Measurements from ENCODE around the gene CPN2.

The CPN2 gene

GRCh38 chr3:194351080-194351672 is at the start of gene CPN2:
TSS of gene CPN2 (minus strand) at chr3:194351328. CDS start at chr3:194342702, 8,626 bp downstream.
- no peak for DNase-seq (ENCODE audit: low read depth, low spot score)
- no CpG with 5 or more reads among the region's 24 CpGs for WGBS (ENCODE audit: insufficient coverage, insufficient read length)
- Histone ChIP-seq H3K36me3 (ENCODE audit: control insufficient read depth, insufficient read depth, low read length) (no peaks in the 10 kb centered on the region), H3K4me3 (ENCODE audit: low read length) (no peak within 1 kb of the TSS), H3K27me3 (ENCODE audit: control insufficient read depth, insufficient read depth, low read length) (no peaks in the 10 kb centered on the region), H3K4me1 (ENCODE audit: control insufficient read depth, insufficient read depth, low read length) (no peaks in the 10 kb centered on the region; the same call in 1 of the 2 replicates), H3K27ac (ENCODE audit: low read length) (no peak within 1 kb of the TSS), H3K9me3 (ENCODE audit: control insufficient read depth, insufficient read depth, low read length) (no peaks in the 10 kb centered on the region)

GRCh38 chr3:194399874-194400411 is 48.8 kb upstream of the CPN2 start:
- Histone ChIP-seq H3K27me3 (ENCODE audit: control insufficient read depth, insufficient read depth, low read length) (peaks cover 23% of the 10 kb centered on the region), H3K4me1 (ENCODE audit: control insufficient read depth, insufficient read depth, low read length) (no peaks in the 10 kb centered on the region), H3K4me3 (ENCODE audit: low read length) (no peak overlapping the region), H3K36me3 (ENCODE audit: control insufficient read depth, insufficient read depth, low read length) (no peaks in the 10 kb centered on the region), H3K9me3 (ENCODE audit: control insufficient read depth, insufficient read depth, low read length) (no peaks in the 10 kb centered on the region), H3K27ac (ENCODE audit: low read length) (no peak overlapping the region)
- no CpG with 5 or more reads among the region's 15 CpGs for WGBS (ENCODE audit: insufficient coverage, insufficient read length)
- DNase-seq (ENCODE audit: low read depth, low spot score) = no peak

GRCh38 chr3:194399166-194399565 is 48.0 kb upstream of the CPN2 start, which contains the start of gene GP5:
TSS of gene GP5 (minus strand) at chr3:194399266. CDS start at chr3:194398282, 984 bp downstream.
- no peak for DNase-seq (ENCODE audit: low read depth, low spot score)
- no peak within 1 kb of the TSS for H3K27ac ChIP-seq (ENCODE audit: low read length)
- no CpG with 5 or more reads among the region's 2 CpGs for WGBS (ENCODE audit: insufficient coverage, insufficient read length)
- no peaks in the 10 kb centered on the region for H3K36me3 ChIP-seq (ENCODE audit: control insufficient read depth, insufficient read depth, low read length)
- no peaks in the 10 kb centered on the region for H3K9me3 ChIP-seq (ENCODE audit: control insufficient read depth, insufficient read depth, low read length)
- peak within 1 kb of the TSS; percentile 12; the same call in 1 of the 2 replicates for H3K4me3 ChIP-seq (ENCODE audit: low read length)
- H3K27me3 ChIP-seq (ENCODE audit: control insufficient read depth, insufficient read depth, low read length) = peaks cover 23% of the 10 kb centered on the region
- no peaks in the 10 kb centered on the region for H3K4me1 ChIP-seq (ENCODE audit: control insufficient read depth, insufficient read depth, low read length)

GRCh38 chr3:194397757-194398312 is 46.7 kb upstream of the CPN2 start:
- Histone ChIP-seq H3K27ac (ENCODE audit: low read length) (no peak overlapping the region), H3K4me1 (ENCODE audit: control insufficient read depth, insufficient read depth, low read length) (no peaks in the 10 kb centered on the region)
- no CpG with 5 or more reads among the region's 38 CpGs for WGBS (ENCODE audit: insufficient coverage, insufficient read length)

DNA sequence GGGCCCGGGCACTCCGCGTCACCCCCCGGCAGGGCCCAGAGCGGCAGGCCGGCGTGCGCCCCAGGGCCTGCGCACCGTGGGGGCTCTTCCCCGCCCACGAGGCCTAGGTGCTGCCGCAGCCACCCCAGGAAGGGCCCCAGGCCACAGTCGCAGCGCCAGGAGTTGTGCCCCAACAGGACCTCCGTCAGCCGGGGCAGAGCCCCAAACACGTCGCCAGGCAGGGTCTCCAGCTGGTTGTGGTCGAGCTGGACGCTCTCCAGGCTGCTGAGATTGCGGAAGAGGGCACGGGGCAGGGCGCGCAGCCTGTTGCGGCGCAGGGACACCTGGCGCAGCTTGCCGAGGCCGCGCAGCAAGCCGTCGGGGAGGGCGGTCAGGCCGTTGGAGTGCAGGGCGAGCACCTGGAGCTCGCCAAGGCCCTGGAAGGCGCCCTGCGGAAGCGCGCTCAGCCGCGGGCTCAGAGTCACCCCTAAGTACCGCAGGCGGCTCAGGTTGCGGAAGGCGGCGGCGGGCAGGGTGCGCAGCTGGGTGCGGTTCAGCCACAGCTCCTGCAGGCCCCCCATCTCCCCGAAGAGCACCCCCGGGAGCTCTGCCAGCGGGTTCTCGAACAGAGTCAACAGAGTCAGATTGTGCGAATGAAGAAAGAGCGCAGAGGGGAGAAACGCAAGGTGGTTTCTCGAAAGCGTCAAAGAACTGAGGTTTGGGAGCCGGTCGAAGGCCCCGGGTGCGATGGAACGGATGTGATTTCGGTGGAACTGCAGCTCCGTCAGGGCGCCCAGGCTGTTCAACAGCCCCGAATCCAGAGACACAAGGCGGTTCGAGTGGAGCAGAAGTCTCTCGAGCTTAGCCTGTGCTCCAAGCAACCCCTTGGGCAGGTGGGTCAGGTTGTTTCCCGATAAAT is 46.0 kb upstream of the CPN2 start:
- DNase-seq (ENCODE audit: low read depth, low spot score) = no peak
- no peak overlapping the region for H3K27ac ChIP-seq (ENCODE audit: low read length)
- H3K9me3 ChIP-seq (ENCODE audit: control insufficient read depth, insufficient read depth, low read length) = no peaks in the 10 kb centered on the region
- no peaks in the 10 kb centered on the region for H3K36me3 ChIP-seq (ENCODE audit: control insufficient read depth, insufficient read depth, low read length)
- no peaks in the 10 kb centered on the region for H3K4me1 ChIP-seq (ENCODE audit: control insufficient read depth, insufficient read depth, low read length)
- WGBS (ENCODE audit: insufficient coverage, insufficient read length) = no CpG with 5 or more reads among the region's 73 CpGs
- H3K27me3 ChIP-seq (ENCODE audit: control insufficient read depth, insufficient read depth, low read length) = peaks cover 23% of the 10 kb centered on the region
- peak overlapping the region; percentile 29; the same call in 1 of the 2 replicates for H3K4me3 ChIP-seq (ENCODE audit: low read length)

More at GRCh38 chr3:194397757-194398312, 46.7 kb upstream of the CPN2 start:
- Histone ChIP-seq H3K36me3 (ENCODE audit: control insufficient read depth, insufficient read depth, low read length) (no peaks in the 10 kb centered on the region), H3K27me3 (ENCODE audit: control insufficient read depth, insufficient read depth, low read length) (peaks cover 23% of the 10 kb centered on the region), H3K9me3 (ENCODE audit: control insufficient read depth, insufficient read depth, low read length) (no peaks in the 10 kb centered on the region), H3K4me3 (ENCODE audit: low read length) (peak overlapping the region; percentile 12; the same call in 1 of the 2 replicates)
- no peak for DNase-seq (ENCODE audit: low read depth, low spot score)

DNA sequence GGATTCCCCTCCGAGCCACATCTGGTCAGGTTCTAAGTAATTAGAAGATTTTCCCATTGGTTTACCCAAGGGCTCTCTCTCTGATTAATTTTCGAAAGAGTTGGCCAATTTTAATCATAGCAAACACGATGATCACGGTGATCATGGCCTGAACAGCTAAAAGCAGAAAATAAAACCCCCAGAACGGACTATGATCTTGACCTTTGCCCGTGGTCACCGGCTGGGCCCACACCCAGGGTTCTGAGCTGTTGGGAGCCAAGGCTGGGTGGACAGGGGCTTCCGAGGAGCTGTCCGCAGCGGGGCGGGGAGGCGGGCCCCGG is 45.4 kb upstream of the CPN2 start:
- H3K27me3 ChIP-seq (ENCODE audit: control insufficient read depth, insufficient read depth, low read length) = peaks cover 23% of the 10 kb centered on the region
- H3K9me3 ChIP-seq (ENCODE audit: control insufficient read depth, insufficient read depth, low read length) = no peaks in the 10 kb centered on the region
- H3K4me3 ChIP-seq (ENCODE audit: low read length) = peak overlapping the region; percentile 29; the same call in 1 of the 2 replicates
- WGBS (ENCODE audit: insufficient coverage, insufficient read length) = no CpG with 5 or more reads among the region's 13 CpGs
- no peaks in the 10 kb centered on the region for H3K36me3 ChIP-seq (ENCODE audit: control insufficient read depth, insufficient read depth, low read length)
- no peaks in the 10 kb centered on the region for H3K4me1 ChIP-seq (ENCODE audit: control insufficient read depth, insufficient read depth, low read length)
- H3K27ac ChIP-seq (ENCODE audit: low read length) = no peak overlapping the region
- DNase-seq (ENCODE audit: low read depth, low spot score) = no peak

DNA sequence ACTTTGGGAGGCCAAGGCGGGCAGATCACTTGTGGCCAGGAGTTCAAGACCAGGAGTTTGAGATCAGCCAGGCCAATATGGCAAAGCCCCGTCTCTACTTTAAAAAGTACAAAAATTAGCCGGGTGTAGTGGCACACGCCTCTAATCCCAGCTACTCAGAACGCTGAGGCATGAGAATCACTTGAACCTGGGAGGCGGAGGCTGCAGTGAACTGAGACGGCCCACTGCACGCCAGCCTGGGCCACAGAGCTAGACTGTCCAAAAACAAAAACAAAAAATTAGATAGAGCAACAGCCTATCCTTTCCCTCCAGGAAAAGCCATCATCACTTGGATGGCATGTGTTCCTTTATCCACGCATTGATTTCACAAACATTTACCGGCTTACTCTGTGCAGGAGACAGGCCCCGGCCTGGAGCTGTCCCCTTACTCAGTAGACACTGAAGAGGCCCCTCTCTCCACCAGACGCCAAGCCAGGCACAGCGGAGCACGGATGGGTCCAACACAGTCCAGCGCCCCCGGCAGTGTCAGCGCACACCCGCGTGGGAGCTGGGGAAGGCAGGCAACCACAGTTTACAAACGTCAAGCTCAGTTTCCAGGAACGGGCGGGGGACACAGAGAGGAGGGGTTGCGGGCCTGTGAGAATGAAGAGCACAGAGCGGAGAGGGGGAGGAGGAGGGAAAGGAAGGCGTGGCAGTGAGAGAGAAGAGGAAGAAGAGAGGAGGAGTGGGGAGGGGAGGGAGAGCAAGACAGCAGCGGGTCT is 44.8 kb upstream of the CPN2 start:
- WGBS (ENCODE audit: insufficient coverage, insufficient read length) = no CpG with 5 or more reads among the region's 26 CpGs
- H3K4me1 ChIP-seq (ENCODE audit: control insufficient read depth, insufficient read depth, low read length) = no peaks in the 10 kb centered on the region
- H3K27me3 ChIP-seq (ENCODE audit: control insufficient read depth, insufficient read depth, low read length) = peaks cover 23% of the 10 kb centered on the region
- no peaks in the 10 kb centered on the region for H3K36me3 ChIP-seq (ENCODE audit: control insufficient read depth, insufficient read depth, low read length)
- H3K27ac ChIP-seq (ENCODE audit: low read length) = no peak overlapping the region
- DNase-seq (ENCODE audit: low read depth, low spot score) = no peak
- H3K9me3 ChIP-seq (ENCODE audit: control insufficient read depth, insufficient read depth, low read length) = no peaks in the 10 kb centered on the region
- peak overlapping the region; percentile 17; the same call in 1 of the 2 replicates for H3K4me3 ChIP-seq (ENCODE audit: low read length)

DNA sequence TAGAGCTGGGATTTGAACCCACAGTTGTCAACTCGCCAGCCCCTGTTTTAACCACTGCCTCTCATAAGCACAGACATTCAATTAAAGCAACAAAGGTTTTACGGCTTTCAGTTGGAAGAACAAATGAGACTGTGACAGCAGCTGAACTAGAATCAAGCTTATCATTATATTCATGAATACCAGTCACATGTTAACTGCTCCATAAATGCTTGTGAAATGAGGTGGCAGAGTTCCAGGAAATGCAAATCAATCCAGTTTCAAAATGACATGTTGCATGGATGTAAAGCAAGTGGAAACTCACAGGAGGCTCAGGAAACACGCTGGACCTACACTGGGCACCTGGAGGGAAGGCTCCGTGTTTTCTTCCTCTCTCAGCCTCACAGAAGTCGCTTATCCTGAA is 44.1 kb upstream of the CPN2 start:
- no peak for DNase-seq (ENCODE audit: low read depth, low spot score)
- Histone ChIP-seq H3K4me1 (ENCODE audit: control insufficient read depth, insufficient read depth, low read length) (no peaks in the 10 kb centered on the region), H3K36me3 (ENCODE audit: control insufficient read depth, insufficient read depth, low read length) (no peaks in the 10 kb centered on the region), H3K9me3 (ENCODE audit: control insufficient read depth, insufficient read depth, low read length) (no peaks in the 10 kb centered on the region), H3K27ac (ENCODE audit: low read length) (no peak overlapping the region), H3K4me3 (ENCODE audit: low read length) (no peak overlapping the region), H3K27me3 (ENCODE audit: control insufficient read depth, insufficient read depth, low read length) (peaks cover 23% of the 10 kb centered on the region)
- WGBS (ENCODE audit: insufficient coverage, insufficient read length) = no CpG with 5 or more reads among the region's 5 CpGs

GRCh38 chr3:194392576-194392975 is 41.4 kb upstream of the CPN2 start:
- Histone ChIP-seq H3K36me3 (ENCODE audit: control insufficient read depth, insufficient read depth, low read length) (no peaks in the 10 kb centered on the region), H3K9me3 (ENCODE audit: control insufficient read depth, insufficient read depth, low read length) (no peaks in the 10 kb centered on the region), H3K27me3 (ENCODE audit: control insufficient read depth, insufficient read depth, low read length) (peaks cover 8% of the 10 kb centered on the region), H3K4me1 (ENCODE audit: control insufficient read depth, insufficient read depth, low read length) (no peaks in the 10 kb centered on the region), H3K27ac (ENCODE audit: low read length) (no peak overlapping the region), H3K4me3 (ENCODE audit: low read length) (no peak overlapping the region)
- no peak for DNase-seq (ENCODE audit: low read depth, low spot score)
- WGBS (ENCODE audit: insufficient coverage, insufficient read length) = no CpG with 5 or more reads among the region's 7 CpGs

GRCh38 chr3:194390835-194391234 is 39.7 kb upstream of the CPN2 start:
- no peaks in the 10 kb centered on the region for H3K36me3 ChIP-seq (ENCODE audit: control insufficient read depth, insufficient read depth, low read length)
- no peaks in the 10 kb centered on the region for H3K9me3 ChIP-seq (ENCODE audit: control insufficient read depth, insufficient read depth, low read length)
- no peaks in the 10 kb centered on the region for H3K4me1 ChIP-seq (ENCODE audit: control insufficient read depth, insufficient read depth, low read length)
- H3K4me3 ChIP-seq (ENCODE audit: low read length) = no peak overlapping the region
- no peak overlapping the region for H3K27ac ChIP-seq (ENCODE audit: low read length)
- DNase-seq (ENCODE audit: low read depth, low spot score) = no peak
- H3K27me3 ChIP-seq (ENCODE audit: control insufficient read depth, insufficient read depth, low read length) = no peaks in the 10 kb centered on the region; the same call in none of the 2 replicates

Data from iPS DF 6.9 (cell line).